NCI-H345 treated with DMSO at 0.1 percent for 48 hours (cell line): ENCODE measurements around the gene WAPL.
"Not testable (repeated sequence)": the region's sequence is repeated elsewhere in the genome, so short reads cannot be mapped to it uniquely, and the experiment has no call there.

Experiments used
- DNase-seq: peaks from one replicate; lab custom pipeline; 2025; ENCODE audit not compliant: unreplicated experiment; lab: John Stamatoyannopoulos, UW

The WAPL gene

GRCh38 chr10:86521678-86522509 lies at the start of gene WAPL:
WAPL (minus strand) TSS chr10:86521792; CDS start chr10:86518069, 3,723 bp downstream.
- DNase-seq: peak; percentile 66

- no peak for DNase-seq
Observed at GRCh38 chr10:86569335-86569734, 47.7 kb upstream of the WAPL start.

- not testable (repeated sequence) for DNase-seq
Observed at GRCh38 chr10:86566518-86566917, 44.9 kb upstream of the WAPL start.

DNA sequence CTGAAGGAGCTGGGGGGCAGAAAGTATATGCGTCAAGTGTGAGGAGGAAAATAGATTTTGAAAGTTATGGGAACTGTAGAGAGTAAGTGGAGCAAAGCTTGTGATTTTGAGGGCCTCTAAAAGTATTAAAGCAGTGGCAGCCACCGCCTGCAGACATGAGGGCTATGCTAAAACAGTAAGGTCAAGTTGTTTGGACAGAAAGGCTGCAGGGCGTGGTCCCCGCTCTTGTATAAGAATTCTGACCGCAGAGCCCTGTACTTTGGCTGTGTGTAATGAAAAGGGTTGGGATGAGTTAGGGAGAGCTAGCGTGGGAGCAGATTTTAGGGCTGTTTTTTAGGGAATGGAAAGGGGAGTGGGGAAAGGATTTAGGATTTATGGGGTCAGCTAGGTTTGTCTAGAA lies 41.7 kb upstream of the WAPL start:
- not testable (repeated sequence) for DNase-seq

DNA sequence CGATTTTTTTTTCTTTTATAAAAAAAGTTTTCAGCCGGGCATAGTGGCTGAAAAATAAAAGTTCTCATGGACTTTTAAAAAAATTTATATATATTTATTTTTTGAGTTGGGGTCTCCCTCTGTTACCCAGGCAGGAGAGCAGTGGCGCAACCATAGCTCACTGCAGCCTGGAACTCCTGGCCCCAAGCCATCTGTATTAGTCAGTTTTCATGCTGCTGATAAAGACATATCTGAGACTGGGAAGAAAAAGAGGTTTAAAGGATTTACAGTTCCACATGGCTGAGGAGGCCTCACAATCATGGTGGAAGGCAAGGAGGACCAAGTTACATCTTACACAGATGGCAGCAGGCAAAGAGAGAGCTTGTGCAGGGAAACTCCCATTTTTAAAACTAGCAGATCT lies 37.1 kb upstream of the WAPL start:
- not testable (repeated sequence) for DNase-seq

GRCh38 chr10:86556933-86557649 lies 35.5 kb upstream of the WAPL start:
- peak; percentile 90 for DNase-seq

DNA sequence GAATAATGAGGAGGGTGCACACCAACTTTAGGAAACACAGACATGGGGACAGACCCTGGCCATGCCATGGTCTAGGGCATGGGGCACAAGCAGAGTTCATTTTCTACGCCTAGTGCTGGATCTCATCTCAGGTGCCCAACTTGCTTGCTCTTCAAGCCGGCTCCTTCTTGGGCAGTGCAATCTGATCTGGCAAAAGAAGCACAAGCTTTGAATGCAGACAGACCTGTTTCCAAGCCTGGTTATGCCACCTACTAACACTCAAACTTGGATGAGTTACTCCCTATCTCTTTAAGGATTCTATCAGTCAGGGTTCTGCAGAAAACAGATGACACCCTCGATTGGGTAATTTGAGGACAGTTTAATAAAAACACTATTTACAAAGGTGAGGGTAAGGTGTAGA lies 34.9 kb upstream of the WAPL start:
- no peak for DNase-seq

DNA sequence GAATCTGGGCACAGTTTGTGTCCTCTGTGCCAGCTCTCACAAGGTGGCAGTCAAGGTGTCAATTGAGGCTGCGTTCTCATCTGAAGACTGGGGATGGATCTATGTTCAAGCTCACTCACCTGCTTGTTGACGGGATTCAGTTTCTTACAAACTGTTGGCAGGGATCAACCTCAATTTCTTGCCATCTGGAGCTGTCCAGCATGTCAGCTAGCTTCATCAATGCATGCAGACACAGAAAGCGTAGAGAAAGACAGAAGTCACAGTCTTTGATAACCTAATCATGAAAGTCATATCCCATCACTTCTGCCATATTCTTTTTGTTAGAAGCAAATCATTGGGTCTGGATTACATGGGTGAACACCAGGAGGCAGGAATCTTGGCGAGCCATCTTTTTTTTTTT lies 32.0 kb upstream of the WAPL start:
- DNase-seq: no peak

- DNase-seq: no peak
Observed at GRCh38 chr10:86553213-86553612, 31.6 kb upstream of the WAPL start.

- DNase-seq: no peak
Observed at GRCh38 chr10:86547296-86547695, 25.7 kb upstream of the WAPL start.

GRCh38 chr10:86545101-86545500 lies 23.5 kb upstream of the WAPL start:
- peak; percentile 38 for DNase-seq

- no peak for DNase-seq
Observed at GRCh38 chr10:86540016-86540415, 18.4 kb upstream of the WAPL start.

GRCh38 chr10:86538547-86538946 lies 17.0 kb upstream of the WAPL start:
- no peak for DNase-seq

GRCh38 chr10:86538040-86538439 lies 16.4 kb upstream of the WAPL start:
- not testable (repeated sequence) for DNase-seq

DNA sequence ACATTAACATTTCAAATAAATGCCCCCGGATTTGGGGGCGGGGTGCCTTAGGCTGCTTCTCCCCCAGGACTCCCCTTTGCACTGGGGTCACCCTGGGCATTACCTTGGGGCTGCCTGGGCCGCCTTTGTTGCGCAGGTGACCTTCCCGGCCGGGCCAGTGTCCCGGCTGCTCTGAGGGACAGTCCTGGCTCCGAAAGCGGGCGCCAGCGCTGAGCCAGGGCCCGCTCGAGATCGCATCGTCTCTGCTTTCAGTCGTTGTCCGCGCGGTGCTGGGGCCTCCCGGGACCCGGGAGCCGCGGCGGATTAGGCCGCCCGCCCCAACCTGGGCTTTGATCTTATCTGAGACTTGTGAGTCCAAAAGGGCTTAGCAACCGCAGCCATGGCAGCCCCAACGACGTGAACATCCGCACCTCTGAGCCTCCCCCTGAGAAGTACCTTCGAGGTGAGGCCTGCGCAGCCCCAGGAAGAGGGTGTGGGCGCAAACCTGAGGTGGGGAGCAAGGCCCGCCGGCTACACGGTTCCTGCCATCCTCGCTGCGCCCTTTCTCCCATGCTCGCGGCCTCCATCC lies 14.8 kb upstream of the WAPL start:
- no peak for DNase-seq

GRCh38 chr10:86535132-86535882 lies 13.7 kb upstream of the WAPL start:
- DNase-seq: no peak

DNA sequence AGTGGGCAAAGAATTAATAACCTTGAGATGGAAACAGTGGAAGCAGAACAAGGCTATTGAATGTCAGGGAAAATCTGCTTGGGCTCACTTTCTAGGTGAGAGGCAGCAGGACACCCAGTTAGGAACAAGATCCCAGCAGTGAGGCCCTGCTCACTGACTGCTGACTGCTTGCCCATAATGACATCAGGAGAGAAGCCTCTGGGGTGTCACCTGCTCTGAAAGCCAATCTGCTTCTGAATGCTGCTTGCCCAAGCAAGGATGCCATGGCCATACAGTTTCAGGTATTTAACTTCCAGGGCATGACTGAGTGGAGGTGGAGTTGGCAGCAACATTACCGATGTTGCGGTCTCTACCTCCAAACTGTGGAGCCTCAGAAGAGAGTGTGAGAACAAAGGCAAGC lies 11.7 kb upstream of the WAPL start:
- DNase-seq: no peak

- not testable (repeated sequence) for DNase-seq
Observed at GRCh38 chr10:86528736-86529135, 7.1 kb upstream of the WAPL start.

GRCh38 chr10:86526606-86527005 lies 5.0 kb upstream of the WAPL start:
- DNase-seq: no peak

DNA sequence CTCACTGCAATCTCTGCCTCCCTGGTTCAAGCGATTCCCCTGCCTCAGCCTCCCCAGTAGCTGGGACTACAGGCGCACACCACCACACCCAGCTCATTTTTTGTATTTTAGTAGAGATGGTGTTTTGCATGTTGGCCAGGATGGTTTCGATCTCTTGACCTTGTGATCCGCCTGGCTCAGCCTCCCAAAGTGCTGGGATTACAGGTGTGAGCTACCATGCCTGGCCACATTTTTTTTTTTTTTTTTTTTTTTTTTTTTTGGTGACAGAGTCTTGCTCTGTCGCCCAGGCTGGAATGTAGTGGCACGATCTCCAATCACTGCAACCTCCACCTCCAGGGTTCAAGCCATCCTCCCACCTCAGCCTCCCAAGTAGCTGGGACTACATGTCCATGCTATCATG lies 4.1 kb upstream of the WAPL start:
- DNase-seq: not testable (repeated sequence)

DNA sequence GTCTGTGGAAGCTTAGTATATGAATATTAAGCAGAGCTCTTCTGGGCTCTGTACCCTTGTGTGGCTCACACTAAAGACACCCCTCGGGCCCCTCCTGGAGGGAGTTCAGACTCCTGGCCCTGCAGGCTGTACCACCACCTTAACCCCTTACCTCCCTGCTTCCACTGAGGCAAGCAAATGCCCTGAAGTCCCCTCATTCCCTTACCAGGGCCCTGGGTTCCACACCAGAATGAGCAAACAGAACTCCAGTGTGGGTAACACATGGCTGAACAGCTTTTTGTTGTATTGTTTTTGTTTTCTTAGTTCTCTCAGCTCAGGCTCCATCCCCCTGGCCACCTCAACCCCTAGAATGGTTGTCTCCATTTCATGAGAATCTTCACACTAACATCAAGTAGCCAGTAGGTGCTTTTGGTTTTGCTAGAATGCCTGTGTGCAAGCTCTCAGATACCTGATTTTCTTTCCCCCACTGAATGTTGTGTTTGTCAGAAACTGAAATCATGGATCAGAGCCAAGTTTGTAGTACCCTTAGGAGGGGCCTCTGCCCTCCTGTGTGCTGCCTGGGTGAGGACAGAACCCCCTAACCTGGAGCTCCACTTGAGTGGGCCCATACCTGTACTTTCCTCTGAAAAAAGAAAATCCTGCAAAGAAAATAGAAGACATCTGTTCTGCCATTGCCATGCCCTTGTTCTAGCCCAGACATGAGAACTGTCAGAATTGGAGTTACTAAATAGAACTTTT lies 2.8 kb upstream of the WAPL start:
- peak; percentile 16 for DNase-seq
